Stimulated activated CD8-positive, alpha-beta memory T cell treated with anti-CD3 and anti-CD28 coated beads, Interleukin-2, amount 100 ng/mL, for 1 hour (primary cell): ENCODE results near the gene FSCN2.
A peak's percentile ranks its signal among the peaks of the same experiment; 100 is the strongest.

Experiments
- DNase-seq, 2 donors: peaks; one replicate each; pipeline ENCODE4 v3.0.0-alpha.2; 2020; ENCODE audit warnings: low read depth in 2 of 2

Gene FSCN2

GRCh38 chr17:81527591-81528383 is at the start of gene FSCN2:
Gene FSCN2 (plus strand): TSS chr17:81528377. CDS start chr17:81528532, 155 bp downstream.
- no peak for DNase-seq

DNA sequence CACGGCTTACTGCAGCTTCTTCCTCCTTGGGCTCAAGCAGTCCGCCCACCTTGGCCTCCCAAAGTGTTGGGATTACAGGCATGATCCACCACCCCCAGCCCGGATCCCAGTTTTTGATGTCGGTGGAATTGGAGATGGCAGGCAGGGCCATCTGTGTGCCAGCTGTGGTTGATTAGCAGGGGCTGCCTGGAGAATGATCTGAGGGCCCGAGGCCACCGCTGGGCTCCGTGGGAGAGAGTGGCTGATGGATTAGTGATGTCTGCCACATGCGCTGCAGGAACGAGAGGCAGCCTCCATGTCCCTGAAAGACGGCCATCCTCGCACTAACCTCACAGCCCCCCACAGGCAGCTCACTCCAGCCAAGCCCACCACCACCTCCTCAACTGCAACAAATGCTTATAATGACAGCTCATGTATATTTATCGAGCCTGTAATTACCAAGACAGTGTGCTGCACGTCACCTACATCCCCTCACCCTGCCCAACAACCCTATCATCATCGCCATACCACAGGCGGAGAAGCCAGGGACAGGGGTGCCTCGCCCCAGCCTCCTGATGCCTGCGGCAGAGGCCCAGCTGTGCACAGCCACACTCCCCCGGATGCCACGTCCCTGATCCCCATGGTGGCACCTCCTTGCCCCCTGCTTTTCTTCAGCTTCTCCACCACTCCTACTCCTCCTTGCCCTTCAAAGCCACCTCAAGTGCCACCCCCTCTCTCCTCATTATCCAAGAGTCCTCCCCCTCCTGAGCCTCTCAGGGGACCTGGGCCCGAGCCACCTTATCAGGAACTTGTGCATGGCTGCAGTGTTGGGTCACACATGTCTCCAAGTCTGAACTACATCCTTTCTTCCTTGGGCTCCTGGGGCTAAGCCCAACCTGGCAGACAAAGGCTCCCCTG is 48.8 kb upstream of the FSCN2 start:
- DNase-seq: no peak

GRCh38 chr17:81480140-81481072 is 47.8 kb upstream of the FSCN2 start:
- no peak for DNase-seq

GRCh38 chr17:81481073-81481799 is 46.9 kb upstream of the FSCN2 start:
- DNase-seq: peak; percentile 22 to 36

GRCh38 chr17:81481815-81482505 is 46.2 kb upstream of the FSCN2 start:
- DNase-seq: no peak

GRCh38 chr17:81482673-81483072 is 45.5 kb upstream of the FSCN2 start:
- DNase-seq: no peak

DNA sequence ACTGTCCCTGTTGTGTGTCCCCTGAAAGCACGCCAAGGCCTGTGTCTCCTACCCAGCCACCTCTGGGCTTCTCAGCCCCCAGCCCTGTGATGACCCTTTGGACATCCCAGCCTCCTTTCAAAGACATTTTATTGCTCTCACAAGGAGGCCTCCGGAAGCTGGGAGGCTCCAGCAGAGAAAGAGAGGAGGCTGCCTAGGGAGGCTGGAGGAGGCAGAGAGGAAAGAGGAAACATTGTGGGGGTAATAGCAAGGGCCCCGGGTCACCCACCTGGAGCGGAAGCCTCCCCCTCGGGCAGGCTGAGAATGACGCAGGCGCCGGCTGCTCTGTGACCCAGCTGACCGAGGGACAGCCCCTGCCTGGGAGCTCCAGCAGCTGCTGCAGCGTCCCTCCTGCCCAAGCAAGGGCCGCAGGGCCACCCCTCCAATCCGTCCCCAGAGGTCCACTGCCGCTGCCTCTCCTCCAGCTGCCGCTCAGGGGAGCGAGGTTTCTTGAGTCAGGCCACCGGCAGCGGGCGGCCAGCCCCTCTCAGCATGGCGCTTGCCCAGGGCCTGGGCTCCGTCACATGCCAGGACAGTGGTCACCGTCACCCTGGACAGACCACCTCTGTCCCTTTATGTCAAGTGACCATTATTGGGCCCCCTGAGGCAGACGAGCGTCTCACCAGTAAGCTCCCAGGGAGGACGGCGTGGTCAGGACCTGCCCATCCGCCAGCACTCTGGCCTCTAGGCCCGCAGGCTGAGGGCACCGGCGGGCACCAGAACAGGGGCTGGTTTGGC is 44.9 kb upstream of the FSCN2 start:
- DNase-seq: no peak

- no peak for DNase-seq
Measured at GRCh38 chr17:81483862-81484194, 44.3 kb upstream of the FSCN2 start.

GRCh38 chr17:81484195-81484979 is 43.8 kb upstream of the FSCN2 start:
- DNase-seq: peak; percentile 71 to 78

GRCh38 chr17:81486199-81486810 is 41.9 kb upstream of the FSCN2 start:
- no peak for DNase-seq

DNA sequence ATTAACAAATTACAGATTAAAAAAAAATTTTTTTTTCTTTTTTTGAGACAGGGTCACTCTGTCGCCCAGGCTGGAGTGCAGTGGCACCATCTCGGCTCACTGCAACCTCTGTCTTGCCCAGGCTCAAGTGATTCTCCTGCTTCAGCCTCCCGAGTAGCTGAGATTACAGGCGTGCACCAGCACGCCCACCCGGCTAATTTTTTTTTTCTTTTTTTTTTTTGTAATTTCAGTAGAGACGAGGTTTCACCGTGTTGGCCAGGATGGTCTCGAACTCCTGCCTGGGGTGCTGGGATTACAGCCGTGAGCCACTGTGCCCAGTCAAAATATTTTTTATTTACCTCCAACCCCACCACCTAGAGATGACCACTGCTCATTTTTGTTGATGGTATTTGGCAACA is 41.1 kb upstream of the FSCN2 start:
- DNase-seq: no peak

GRCh38 chr17:81487487-81488275 is 40.5 kb upstream of the FSCN2 start:
- DNase-seq: peak in 1 of 2 donors; percentile 71

GRCh38 chr17:81488276-81488860 is 39.8 kb upstream of the FSCN2 start:
- no peak for DNase-seq

GRCh38 chr17:81489012-81489997 is 38.9 kb upstream of the FSCN2 start:
- DNase-seq: no peak

DNA sequence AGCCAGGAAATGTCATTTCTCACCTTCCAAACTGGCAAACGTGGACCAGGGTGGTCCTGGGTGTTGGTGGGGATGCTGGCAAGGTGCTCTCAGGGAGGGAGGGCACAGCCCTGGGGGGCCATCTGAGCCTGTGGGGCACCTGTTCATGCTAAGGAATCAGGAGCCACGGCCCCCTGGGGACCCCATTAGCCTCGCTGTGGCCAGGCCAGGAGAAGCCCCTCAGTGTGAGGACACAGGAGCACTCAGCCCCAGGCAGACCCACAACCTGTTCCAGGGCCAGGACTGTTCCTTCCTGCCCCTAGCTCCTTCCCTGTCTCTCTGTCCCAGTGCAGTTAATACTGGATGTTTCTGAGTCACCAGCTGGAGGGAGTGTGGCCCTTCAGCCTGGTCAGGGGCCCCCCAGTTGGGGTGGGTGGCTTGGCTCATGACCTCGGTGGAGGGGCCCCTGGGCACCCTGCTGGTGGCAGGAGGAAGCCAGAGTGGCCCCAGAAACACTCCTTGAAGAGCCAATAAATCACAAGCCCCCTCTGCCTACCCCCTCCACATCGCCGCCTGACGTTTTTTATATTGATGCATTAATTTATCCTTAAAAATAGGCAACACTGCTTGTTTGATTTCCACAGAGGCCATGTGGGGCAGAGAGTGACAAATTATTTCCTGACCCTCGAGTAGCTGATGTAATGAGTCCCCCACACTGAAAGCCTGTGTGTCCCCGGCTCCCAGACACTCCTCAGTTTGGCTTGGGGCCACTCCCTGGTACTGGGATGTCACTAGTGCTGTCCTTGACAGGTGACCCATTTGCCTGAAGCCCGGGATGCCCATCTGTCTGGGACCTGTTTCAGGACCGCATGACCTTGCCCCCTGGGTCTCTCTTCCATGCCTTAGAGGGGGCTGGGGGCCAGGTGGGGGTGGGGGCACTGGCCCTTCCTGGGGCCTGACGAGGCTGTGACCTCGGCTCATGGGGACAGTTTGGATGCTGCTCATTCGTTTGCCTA is 37.9 kb upstream of the FSCN2 start:
- DNase-seq: no peak
